Measurements from ENCODE around the gene LCK. TPM values are rescaled to one million over a fixed set of nuclear protein-coding genes. Genes with fewer than 3 reads are reported as not detected.

LCK gene
- total and polyA plus RNA-seq, 2 donors (not counting 1 experiment from before 2014, with no cell fraction given) = 22.3 to 23.8 TPM

DNA sequence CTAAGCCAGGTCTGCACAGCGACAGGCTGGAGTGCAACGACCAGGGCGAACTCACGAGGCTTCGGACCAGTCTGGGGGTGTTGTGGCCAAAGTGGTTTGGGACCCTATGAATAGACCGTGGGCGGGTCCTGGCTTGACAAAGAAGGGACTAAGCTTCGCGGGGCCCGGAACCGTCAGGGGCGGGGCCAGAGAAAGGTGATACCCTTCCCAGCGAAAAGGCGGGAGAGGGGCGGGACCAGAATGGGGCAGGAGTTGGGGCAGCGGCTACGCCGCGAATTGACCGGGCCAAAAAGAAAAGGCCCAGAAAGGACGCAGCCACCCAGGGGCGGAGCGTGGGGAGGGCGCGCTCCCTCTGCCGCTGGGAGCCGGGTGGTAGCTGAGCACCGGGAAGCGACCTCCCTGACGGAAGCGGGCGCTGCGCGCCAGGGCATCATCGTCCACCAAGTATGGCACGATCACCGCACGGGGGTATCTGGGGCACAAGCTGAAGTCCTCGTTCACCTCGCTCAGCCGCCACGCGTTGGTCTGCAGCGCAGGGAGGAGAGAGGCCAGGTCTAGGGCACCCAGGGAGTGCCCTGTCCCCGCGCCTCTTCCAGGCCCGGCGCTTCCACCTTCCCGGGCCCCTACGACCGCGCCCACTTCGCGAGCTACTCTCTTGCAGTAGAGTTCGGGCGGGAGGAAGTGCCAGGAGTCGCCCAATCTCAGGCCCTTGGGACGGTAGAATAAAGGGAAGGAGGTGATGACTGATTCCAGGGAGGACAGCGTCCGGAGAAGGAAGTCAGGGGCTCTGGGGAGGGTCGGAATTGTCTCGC is 10.7 kb upstream of the LCK start:
- Mint-ChIP-seq H3K27ac (peak overlapping the region; percentile 93), H3K9me3 (ENCODE audit: insufficient read depth) (no peaks in the 10 kb centered on the region), H3K4me1 (peaks cover 20% of the 10 kb centered on the region), H3K27me3 (no peaks in the 10 kb centered on the region), H3K4me3 (peak overlapping the region; percentile 95)
- ATAC-seq (ENCODE audit: low read depth) (peak; percentile 79), DNase-seq (peak; percentile 75)
- H3K9ac ChIP-seq (ENCODE audit: low read length) = peak overlapping the region; percentile 76
- CTCF ChIA-PET = interaction anchor here (0.8 to 8.7 kb wide), 39 partner anchors 9 to 276 kb away, joined by 3 to 118 read pairs (median 5); partner anchors contain the start of genes BSDC1, DCDC2B, EIF3I and FAM167B
- H3K27me3 ChIP-seq (replicated peaks in 1 of 4; ENCODE audit: control extremely low read depth in 1 of 4, control insufficient read depth in 3 of 4, insufficient read depth in 4 of 4, low read length in 3 of 4) = no peaks in the 10 kb centered on the region
- H4K20me1 ChIP-seq (ENCODE audit: control insufficient read depth, insufficient read depth, low read length, poor library complexity, severe bottlenecking) = no peaks in the 10 kb centered on the region
- no peaks in the 10 kb centered on the region for H3K79me2 ChIP-seq (ENCODE audit: control insufficient read depth, insufficient read depth, low read length)
- peak overlapping the region; percentile 86 for H2AFZ ChIP-seq (ENCODE audit: insufficient read depth, low read depth, low read length, poor library complexity, severe bottlenecking)
- H3K4me3 ChIP-seq (ENCODE audit: control extremely low read depth in 1 of 5, extremely low read depth in 1 of 5, insufficient read depth in 1 of 5, low read depth in 2 of 5, low read length in 4 of 5) = peak overlapping the region; percentile 50 to 77 (median 69)
- POLR2A ChIA-PET = interaction anchor here (0.5 to 4.3 kb wide), 22 partner anchors 9 to 154 kb away, joined by 3 to 60 read pairs (median 6); partner anchors contain the start of genes BSDC1, CCDC28B, HDAC1 and LCK
- H3K4me1 ChIP-seq (ENCODE audit: control insufficient read depth in 2 of 2, insufficient read depth in 2 of 2, low read length in 2 of 2) = peaks cover 16 to 31% of the 10 kb centered on the region in 2 donors
- H3K9me3 ChIP-seq (ENCODE audit: control extremely low read depth in 1 of 3, control insufficient read depth in 2 of 3, insufficient read depth in 1 of 3, low read length in 2 of 3) = no peaks in the 10 kb centered on the region
- H3K4me2 ChIP-seq (replicated peaks; ENCODE audit: low read depth, low read length, poor library complexity, severe bottlenecking) = peak overlapping the region; percentile 92
- 7% methylated on average over 61 of the region's 62 CpGs for WGBS (ENCODE audit: insufficient coverage)
- no peaks in the 10 kb centered on the region for H3K36me3 ChIP-seq (replicated peaks in 1 of 2; ENCODE audit: control extremely low read depth in 1 of 2, control insufficient read depth in 1 of 2, extremely low read depth in 1 of 2, insufficient read depth in 2 of 2, low read length in 1 of 2)
- intact Hi-C loops (cut with micrococcal nuclease) = loop anchor here (1.0 to 5.0 kb wide), 6 partner anchors 10 to 94 kb away; partner anchors contain the start of genes DCDC2B, EIF3I, IQCC and TMEM234
- H3K27ac ChIP-seq (ENCODE audit: low read length in 2 of 2) = peak overlapping the region; percentile 4 to 61
- TF ChIP-seq, protein P1, sequence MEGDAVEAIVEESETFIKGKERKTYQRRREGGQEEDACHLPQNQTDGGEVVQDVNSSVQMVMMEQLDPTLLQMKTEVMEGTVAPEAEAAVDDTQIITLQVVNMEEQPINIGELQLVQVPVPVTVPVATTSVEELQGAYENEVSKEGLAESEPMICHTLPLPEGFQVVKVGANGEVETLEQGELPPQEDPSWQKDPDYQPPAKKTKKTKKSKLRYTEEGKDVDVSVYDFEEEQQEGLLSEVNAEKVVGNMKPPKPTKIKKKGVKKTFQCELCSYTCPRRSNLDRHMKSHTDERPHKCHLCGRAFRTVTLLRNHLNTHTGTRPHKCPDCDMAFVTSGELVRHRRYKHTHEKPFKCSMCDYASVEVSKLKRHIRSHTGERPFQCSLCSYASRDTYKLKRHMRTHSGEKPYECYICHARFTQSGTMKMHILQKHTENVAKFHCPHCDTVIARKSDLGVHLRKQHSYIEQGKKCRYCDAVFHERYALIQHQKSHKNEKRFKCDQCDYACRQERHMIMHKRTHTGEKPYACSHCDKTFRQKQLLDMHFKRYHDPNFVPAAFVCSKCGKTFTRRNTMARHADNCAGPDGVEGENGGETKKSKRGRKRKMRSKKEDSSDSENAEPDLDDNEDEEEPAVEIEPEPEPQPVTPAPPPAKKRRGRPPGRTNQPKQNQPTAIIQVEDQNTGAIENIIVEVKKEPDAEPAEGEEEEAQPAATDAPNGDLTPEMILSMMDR (IDR thresholded peaks at IDR 0.05) = peak; percentile 30
- no peak for TF ChIP-seq EZH2 (IDR thresholded peaks at IDR 0.05; ENCODE audit: borderline replicate concordance, insufficient read depth, low read depth, low read length, poor library complexity, severe bottlenecking)

Data from B cell (primary cell).